ENCODE data around the gene AKIRIN2. TPM values are rescaled to one million over a fixed set of nuclear protein-coding genes. Genes with fewer than 3 reads are reported as not detected.
"Not testable (repeated sequence)": the region's sequence is repeated elsewhere in the genome, so short reads cannot be mapped to it uniquely, and the experiment has no call there.

Gene AKIRIN2
- total and polyA plus RNA-seq, 4 donors: 20.9 to 63.1 (median 50.3) TPM

DNA sequence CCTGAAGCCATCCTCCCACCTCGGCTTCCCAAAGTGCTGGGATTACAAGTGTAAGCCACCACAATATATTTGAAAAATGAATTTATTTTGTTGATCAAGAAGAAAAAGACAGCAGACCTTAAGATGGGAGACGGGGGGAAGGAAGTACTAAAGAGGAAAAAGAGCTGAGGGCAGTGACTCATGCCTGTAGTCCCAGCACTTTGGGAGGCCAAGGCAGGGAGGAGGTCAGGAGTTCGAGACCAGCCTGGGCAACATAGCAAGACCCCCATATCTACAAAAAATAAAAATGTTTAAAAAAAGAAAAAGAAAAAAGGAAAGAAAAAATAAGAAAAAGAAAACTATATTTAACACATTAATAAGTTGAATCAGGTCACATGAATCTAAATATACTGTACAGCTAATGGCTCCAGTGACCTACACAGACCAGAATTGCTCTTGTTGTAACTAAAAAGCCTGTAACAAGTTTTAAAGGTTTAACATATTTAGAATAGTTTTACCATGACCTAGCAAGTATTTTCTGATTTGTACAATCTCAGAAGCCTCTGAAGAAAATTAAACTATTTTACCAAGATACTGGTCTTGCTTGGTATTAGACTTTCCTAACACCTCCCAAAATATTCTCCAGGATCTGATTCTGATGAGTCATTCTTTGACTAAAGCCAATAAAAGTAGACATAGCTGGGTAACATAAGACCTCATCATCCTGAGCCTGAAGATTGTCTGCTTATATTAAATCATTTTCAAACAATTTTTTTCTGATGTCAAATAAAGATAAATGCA is 4.3 kb upstream of the AKIRIN2 start:
- TF ChIP-seq CTCF (IDR thresholded peaks at IDR 0.05; ENCODE audit: control extremely low read depth, extremely low read depth): no peak
- Histone ChIP-seq H3K9me3 (ENCODE audit: control insufficient read depth in 4 of 4, insufficient read depth in 3 of 4, low read length in 3 of 4) (no peaks in the 10 kb centered on the region), H3K4me1 (ENCODE audit: control insufficient read depth in 5 of 5, insufficient read depth in 5 of 5, low read length in 5 of 5) (peaks cover 0 to 2% (median 0%) of the 10 kb centered on the region in 5 donors), H3K27me3 (ENCODE audit: control insufficient read depth in 3 of 3, insufficient read depth in 3 of 3, low read length in 2 of 3) (no peaks in the 10 kb centered on the region), H3K27ac (ENCODE audit: low read depth in 1 of 2, low read length in 1 of 2) (no peak overlapping the region), H3K9ac (ENCODE audit: insufficient read depth in 1 of 2, low read length in 2 of 2) (no peak overlapping the region), H3K36me3 (ENCODE audit: control insufficient read depth in 4 of 4, insufficient read depth in 4 of 4, low read length in 4 of 4) (peaks cover 0 to under 1% (median 0%) of the 10 kb centered on the region in 4 donors), H3K4me3 (no peak overlapping the region)
- ATAC-seq (ENCODE audit: insufficient read depth, low FRiP score) (no peak), DNase-seq (no peak)
- 68 to 81% methylated on average over 3 of the region's 3 CpGs for WGBS, 2 donors

GRCh38 chr6:87705070-87705691 is 3.1 kb upstream of the AKIRIN2 start:
- Histone ChIP-seq H3K4me3 (no peak overlapping the region), H3K4me1 (ENCODE audit: control insufficient read depth in 5 of 5, insufficient read depth in 5 of 5, low read length in 5 of 5) (peaks cover 0 to 2% (median 0%) of the 10 kb centered on the region in 5 donors), H3K27ac (ENCODE audit: low read depth in 1 of 2, low read length in 1 of 2) (no peak overlapping the region), H3K9me3 (ENCODE audit: control insufficient read depth in 4 of 4, insufficient read depth in 3 of 4, low read length in 3 of 4) (no peaks in the 10 kb centered on the region), H3K27me3 (ENCODE audit: control insufficient read depth in 3 of 3, insufficient read depth in 3 of 3, low read length in 2 of 3) (no peaks in the 10 kb centered on the region), H3K36me3 (ENCODE audit: control insufficient read depth in 4 of 4, insufficient read depth in 4 of 4, low read length in 4 of 4) (peaks cover 0 to 5% (median 0%) of the 10 kb centered on the region in 4 donors), H3K9ac (ENCODE audit: insufficient read depth in 1 of 2, low read length in 2 of 2) (no peak overlapping the region)
- TF ChIP-seq CTCF (IDR thresholded peaks at IDR 0.05; ENCODE audit: control extremely low read depth, extremely low read depth): no peak
- WGBS, 2 donors: 80 to 90% methylated on average over 4 of the region's 4 CpGs
- DNase-seq: no peak
- ATAC-seq (ENCODE audit: insufficient read depth, low FRiP score): no peak

DNA sequence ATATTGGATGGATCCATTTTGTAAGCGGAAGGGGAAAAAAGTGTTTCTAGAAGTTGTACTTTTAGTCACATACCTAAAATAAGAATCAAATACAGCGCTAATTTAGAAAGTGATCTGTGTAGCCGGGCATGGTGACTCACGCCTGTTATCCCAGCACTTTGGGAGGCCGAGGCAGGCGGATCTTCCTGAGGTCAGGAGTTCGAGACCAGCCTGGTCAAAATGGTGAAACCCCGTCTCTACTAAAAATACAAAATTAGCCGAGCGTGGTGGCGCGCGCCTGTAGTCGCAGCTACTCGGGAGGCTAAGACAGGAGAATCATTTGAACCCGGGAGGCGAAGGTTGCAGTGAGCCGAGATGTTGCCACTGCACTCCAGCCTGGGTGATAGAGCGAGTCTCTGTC is 1.0 kb upstream of the AKIRIN2 start:
- H3K4me1 ChIP-seq (ENCODE audit: control insufficient read depth in 5 of 5, insufficient read depth in 5 of 5, low read length in 5 of 5); ATAC-seq (ENCODE audit: insufficient read depth, low FRiP score); H3K9me3 ChIP-seq (ENCODE audit: control insufficient read depth in 4 of 4, insufficient read depth in 3 of 4, low read length in 3 of 4); H3K4me3 ChIP-seq; H3K27me3 ChIP-seq (ENCODE audit: control insufficient read depth in 3 of 3, insufficient read depth in 3 of 3, low read length in 2 of 3); H3K36me3 ChIP-seq (ENCODE audit: control insufficient read depth in 4 of 4, insufficient read depth in 4 of 4, low read length in 4 of 4); DNase-seq: not testable (repeated sequence)
- Histone ChIP-seq H3K27ac (ENCODE audit: low read depth in 1 of 2, low read length in 1 of 2) (peak overlapping the region in 1 of 2 donors; percentile 73), H3K9ac (ENCODE audit: insufficient read depth in 1 of 2, low read length in 2 of 2) (peak overlapping the region in 1 of 2 donors; percentile 81)
- 86 to 91% methylated on average over 19 of the region's 19 CpGs for WGBS, 2 donors

DNA sequence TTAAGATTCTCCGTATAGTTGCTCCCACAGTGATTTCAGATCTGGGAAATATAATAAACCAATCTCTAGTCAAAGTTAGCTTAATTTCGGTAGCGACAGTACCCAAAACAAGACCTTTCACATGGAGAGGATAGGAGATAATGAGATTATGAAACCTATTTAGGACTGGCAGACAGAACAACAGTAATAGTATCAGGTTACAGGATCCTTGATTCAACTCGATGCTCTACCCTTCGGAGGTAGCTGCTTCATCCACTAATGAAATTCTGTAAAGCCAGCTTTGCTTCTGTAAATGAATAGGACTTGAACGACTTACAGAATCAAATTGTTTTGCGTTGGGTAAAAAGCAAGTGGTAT is 534 bp upstream of the AKIRIN2 start:
- H3K27ac ChIP-seq (ENCODE audit: low read depth in 1 of 2, low read length in 1 of 2): peak overlapping the region; percentile 12 to 73
- H3K9me3 ChIP-seq (ENCODE audit: control insufficient read depth in 4 of 4, insufficient read depth in 3 of 4, low read length in 3 of 4): no peaks in the 10 kb centered on the region
- ATAC-seq (ENCODE audit: insufficient read depth, low FRiP score) (no peak), DNase-seq (no peak)
- H3K27me3 ChIP-seq (ENCODE audit: control insufficient read depth in 3 of 3, insufficient read depth in 3 of 3, low read length in 2 of 3): no peaks in the 10 kb centered on the region
- H3K4me1 ChIP-seq (ENCODE audit: control insufficient read depth in 5 of 5, insufficient read depth in 5 of 5, low read length in 5 of 5): peaks cover 0 to 14% (median 6%) of the 10 kb centered on the region in 5 donors
- WGBS, 2 donors: 4% methylated on average over 7 of the region's 7 CpGs
- no peak overlapping the region for H3K4me3 ChIP-seq
- H3K36me3 ChIP-seq (ENCODE audit: control insufficient read depth in 4 of 4, insufficient read depth in 4 of 4, low read length in 4 of 4): peaks cover 0 to 5% (median 0%) of the 10 kb centered on the region in 4 donors
- no peak for TF ChIP-seq CTCF (IDR thresholded peaks at IDR 0.05; ENCODE audit: control extremely low read depth, extremely low read depth)
- peak overlapping the region in 1 of 2 donors; percentile 81 for H3K9ac ChIP-seq (ENCODE audit: insufficient read depth in 1 of 2, low read length in 2 of 2)
